ENCODE results near the gene SMIM14. TPM values are rescaled to one million over a fixed set of nuclear protein-coding genes. Genes with fewer than 3 reads are reported as not detected.

SMIM14 gene
- total and polyA plus RNA-seq, 2 of the 8 experiments (the other 6 are each of a cell fraction or from before 2014, with no cell fraction given), result 29.1 to 31.0 TPM

- Histone ChIP-seq H2BK20ac (ENCODE audit: low read length) (no peak overlapping the region), H3K9me3 (ENCODE audit: insufficient read depth in 2 of 2, low read depth in 1 of 2, low read length in 1 of 2) (peaks cover 22 to 25% of the 10 kb centered on the region in 2 experiments), H3K27me3 (replicated peaks in 1 of 4; ENCODE audit: control insufficient read depth in 3 of 4, extremely low read depth in 1 of 4, insufficient read depth in 3 of 4, low read length in 3 of 4) (no peaks in the 10 kb centered on the region), H3K4me2 (ENCODE audit: insufficient read depth in 1 of 2, low read depth in 2 of 2, low read length in 2 of 2) (peak overlapping the region; percentile 75 to 91), H2BK15ac (ENCODE audit: low read length) (no peak overlapping the region), H3K9ac (replicated peaks in 1 of 4; ENCODE audit: extremely low read depth in 1 of 4, low read depth in 3 of 4, low read length in 3 of 4) (peak overlapping the region; percentile 85 to 90 (median 88)), H3K23me2 (ENCODE audit: low read depth, low read length) (0 out of 2 replicates have a peak, but pooled peaks cover 4% of the 10 kb centered on the region), H3K4me1 (replicated peaks in 1 of 4; ENCODE audit: control insufficient read depth in 3 of 4, insufficient read depth in 4 of 4, low read length in 3 of 4) (peaks cover 0 to 4% (median 1%) of the 10 kb centered on the region in 4 experiments; a peak in 3 of 7 replicates), H2AK5ac (ENCODE audit: low read depth, low read length) (no peak overlapping the region), H3K23ac (ENCODE audit: insufficient read length) (no peak overlapping the region), H4K20me1 (replicated peaks in 1 of 2; ENCODE audit: control insufficient read depth in 1 of 2, insufficient read depth in 2 of 2, low read length in 2 of 2) (peaks cover 0 to 2% of the 10 kb centered on the region in 2 experiments), H3K27ac (ENCODE audit: low read depth, low read length) (peak overlapping the region; percentile 93), H4K91ac (replicated peaks; ENCODE audit: insufficient read length, low read length) (no peak overlapping the region), H2BK5ac (ENCODE audit: low read depth, low read length) (peak overlapping the region; percentile 99), H3K79me1 (ENCODE audit: low read depth, low read length) (no peaks in the 10 kb centered on the region), H3K18ac (ENCODE audit: extremely low read depth, low read length) (peak overlapping the region; percentile 80; the same call in 1 of the 2 replicates), H3K36me3 (ENCODE audit: control insufficient read depth in 2 of 4, insufficient read depth in 4 of 4, low read length in 3 of 4) (peaks cover 0 to 32% (median 15%) of the 10 kb centered on the region in 4 experiments; a peak in 4 of 8 replicates), H3K4ac (replicated peaks; ENCODE audit: insufficient read length, low read depth, low read length) (peak overlapping the region; percentile 45), H3K79me2 (ENCODE audit: control insufficient read depth in 1 of 2, insufficient read depth in 2 of 2, low read length in 2 of 2) (peaks cover 13 to 55% of the 10 kb centered on the region in 2 experiments), H2AFZ (ENCODE audit: low read length) (peak overlapping the region; percentile 82), H3K4me3 (ENCODE audit: extremely low read depth in 1 of 4, insufficient read depth in 2 of 4, low read depth in 3 of 4, low read length in 4 of 4) (peak overlapping the region; percentile 90 to 98 (median 95)), H3K56ac (replicated peaks; ENCODE audit: insufficient read length, low read depth, low read length) (no peak overlapping the region), H2BK120ac (replicated peaks; ENCODE audit: low read depth, low read length) (no peak overlapping the region), H3K14ac (ENCODE audit: insufficient read length) (no peak overlapping the region), H2BK12ac (ENCODE audit: low read depth, low read length) (no peak overlapping the region; the same call in 1 of the 2 replicates), H4K5ac (ENCODE audit: insufficient read length, low read depth, low read length) (peak overlapping the region; percentile 64), H4K8ac (ENCODE audit: extremely low read depth, insufficient read depth, low read length) (peak overlapping the region; percentile 94)
- CTCF ChIA-PET (ENCODE audit: partially characterized antibody), result no interaction called here
- DNase-seq (ENCODE audit: low read depth in 1 of 2, low spot score in 2 of 2) (no peak), FAIRE-seq (no peak)
- 2% methylated on average over 21 of the region's 21 CpGs; no CpG with 5 or more reads in 1 of the 2 experiments for WGBS, 2 experiments (ENCODE audit: extremely low coverage in 1 of 2, insufficient coverage in 1 of 2, insufficient read length in 1 of 2, insufficient replicate concordance in 2 of 2, low coverage in 1 of 2, low lambda C conversion rate in 2 of 2, missing lambda C conversion rate in 1 of 2)
- TF ChIP-seq TAF1 (IDR thresholded peaks at IDR 0.05; ENCODE audit: low read depth, low read length), result 0 out of 2 replicates have a peak, but pooled peaks have one; percentile 2
- no peak for TF ChIP-seq SUZ12 (IDR thresholded peaks at IDR 0.05; ENCODE audit: low read length)
- 0 out of 4 replicates have a peak, but pooled peaks of 1 of the 2 experiments have one; percentile 12 for TF ChIP-seq HDAC2 (IDR thresholded peaks at IDR 0.05; ENCODE audit: borderline replicate concordance in 1 of 2, low read depth in 2 of 2, low read length in 2 of 2)
- peak; percentile 20 for TF ChIP-seq SAP30 (IDR thresholded peaks at IDR 0.05; ENCODE audit: insufficient read depth, insufficient replicate concordance, low read length)
- POLR2A ChIA-PET (ENCODE audit: partially characterized antibody), result interaction anchor here (0.9 to 3.3 kb wide), 9 partner anchors 8 to 170 kb away, joined by 3 to 31 read pairs (median 6); partner anchors contain the start of genes LIAS, RPL9, SMIM14 and UBE2K
Observed at GRCh38 chr4:39528061-39528465, 110.6 kb downstream of the SMIM14 start.
